ENCODE results near the gene MID2.
"Not testable (repeated sequence)": the region's sequence is repeated elsewhere in the genome, so short reads cannot be mapped to it uniquely, and the experiment has no call there.

MID2 gene

GRCh38 chrX:107850422-107850765 is 24.7 kb downstream of the MID2 start:
- DNase-seq (ENCODE audit: low read depth in 1 of 2, low spot score in 1 of 2): no peak
- H3K27me3 ChIP-seq (ENCODE audit: insufficient read depth, poor library complexity, severe bottlenecking): no peaks in the 10 kb centered on the region
- H3K4me3 ChIP-seq (replicated peaks; ENCODE audit: insufficient read depth, low read length): no peak overlapping the region
- TF ChIP-seq GABPA (IDR thresholded peaks at IDR 0.05; ENCODE audit: low read depth) (no peak), SPI1 (IDR thresholded peaks at IDR 0.05; ENCODE audit: borderline replicate concordance, low read depth) (no peak), POLR2AphosphoS5 (IDR thresholded peaks at IDR 0.05; ENCODE audit: low read depth) (no peak)
- TF ChIP-seq, protein P1, sequence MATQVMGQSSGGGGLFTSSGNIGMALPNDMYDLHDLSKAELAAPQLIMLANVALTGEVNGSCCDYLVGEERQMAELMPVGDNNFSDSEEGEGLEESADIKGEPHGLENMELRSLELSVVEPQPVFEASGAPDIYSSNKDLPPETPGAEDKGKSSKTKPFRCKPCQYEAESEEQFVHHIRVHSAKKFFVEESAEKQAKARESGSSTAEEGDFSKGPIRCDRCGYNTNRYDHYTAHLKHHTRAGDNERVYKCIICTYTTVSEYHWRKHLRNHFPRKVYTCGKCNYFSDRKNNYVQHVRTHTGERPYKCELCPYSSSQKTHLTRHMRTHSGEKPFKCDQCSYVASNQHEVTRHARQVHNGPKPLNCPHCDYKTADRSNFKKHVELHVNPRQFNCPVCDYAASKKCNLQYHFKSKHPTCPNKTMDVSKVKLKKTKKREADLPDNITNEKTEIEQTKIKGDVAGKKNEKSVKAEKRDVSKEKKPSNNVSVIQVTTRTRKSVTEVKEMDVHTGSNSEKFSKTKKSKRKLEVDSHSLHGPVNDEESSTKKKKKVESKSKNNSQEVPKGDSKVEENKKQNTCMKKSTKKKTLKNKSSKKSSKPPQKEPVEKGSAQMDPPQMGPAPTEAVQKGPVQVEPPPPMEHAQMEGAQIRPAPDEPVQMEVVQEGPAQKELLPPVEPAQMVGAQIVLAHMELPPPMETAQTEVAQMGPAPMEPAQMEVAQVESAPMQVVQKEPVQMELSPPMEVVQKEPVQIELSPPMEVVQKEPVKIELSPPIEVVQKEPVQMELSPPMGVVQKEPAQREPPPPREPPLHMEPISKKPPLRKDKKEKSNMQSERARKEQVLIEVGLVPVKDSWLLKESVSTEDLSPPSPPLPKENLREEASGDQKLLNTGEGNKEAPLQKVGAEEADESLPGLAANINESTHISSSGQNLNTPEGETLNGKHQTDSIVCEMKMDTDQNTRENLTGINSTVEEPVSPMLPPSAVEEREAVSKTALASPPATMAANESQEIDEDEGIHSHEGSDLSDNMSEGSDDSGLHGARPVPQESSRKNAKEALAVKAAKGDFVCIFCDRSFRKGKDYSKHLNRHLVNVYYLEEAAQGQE (IDR thresholded peaks at IDR 0.05; ENCODE audit: insufficient replicate concordance, low read depth): no peak
- TF ChIP-seq, protein P2, sequence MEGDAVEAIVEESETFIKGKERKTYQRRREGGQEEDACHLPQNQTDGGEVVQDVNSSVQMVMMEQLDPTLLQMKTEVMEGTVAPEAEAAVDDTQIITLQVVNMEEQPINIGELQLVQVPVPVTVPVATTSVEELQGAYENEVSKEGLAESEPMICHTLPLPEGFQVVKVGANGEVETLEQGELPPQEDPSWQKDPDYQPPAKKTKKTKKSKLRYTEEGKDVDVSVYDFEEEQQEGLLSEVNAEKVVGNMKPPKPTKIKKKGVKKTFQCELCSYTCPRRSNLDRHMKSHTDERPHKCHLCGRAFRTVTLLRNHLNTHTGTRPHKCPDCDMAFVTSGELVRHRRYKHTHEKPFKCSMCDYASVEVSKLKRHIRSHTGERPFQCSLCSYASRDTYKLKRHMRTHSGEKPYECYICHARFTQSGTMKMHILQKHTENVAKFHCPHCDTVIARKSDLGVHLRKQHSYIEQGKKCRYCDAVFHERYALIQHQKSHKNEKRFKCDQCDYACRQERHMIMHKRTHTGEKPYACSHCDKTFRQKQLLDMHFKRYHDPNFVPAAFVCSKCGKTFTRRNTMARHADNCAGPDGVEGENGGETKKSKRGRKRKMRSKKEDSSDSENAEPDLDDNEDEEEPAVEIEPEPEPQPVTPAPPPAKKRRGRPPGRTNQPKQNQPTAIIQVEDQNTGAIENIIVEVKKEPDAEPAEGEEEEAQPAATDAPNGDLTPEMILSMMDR (IDR thresholded peaks at IDR 0.05; ENCODE audit: insufficient read depth, low read length): no peak
- no peak overlapping the region for H3K27ac ChIP-seq (replicated peaks)

GRCh38 chrX:107851215-107851614 is 25.5 kb downstream of the MID2 start:
- no peak for TF ChIP-seq GABPA (IDR thresholded peaks at IDR 0.05; ENCODE audit: low read depth)
- TF ChIP-seq SPI1 (IDR thresholded peaks at IDR 0.05; ENCODE audit: borderline replicate concordance, low read depth): no peak
- TF ChIP-seq, protein P1 (IDR thresholded peaks at IDR 0.05; ENCODE audit: insufficient replicate concordance, low read depth): no peak
- TF ChIP-seq, protein P2 (IDR thresholded peaks at IDR 0.05; ENCODE audit: insufficient read depth, low read length): no peak
- TF ChIP-seq POLR2AphosphoS5 (IDR thresholded peaks at IDR 0.05; ENCODE audit: low read depth): no peak
- H3K4me3 ChIP-seq (replicated peaks; ENCODE audit: insufficient read depth, low read length): no peak overlapping the region
- no peaks in the 10 kb centered on the region for H3K27me3 ChIP-seq (ENCODE audit: insufficient read depth, poor library complexity, severe bottlenecking)
- no peak overlapping the region for H3K27ac ChIP-seq (replicated peaks)
- DNase-seq (ENCODE audit: low read depth in 1 of 2, low spot score in 1 of 2): no peak

GRCh38 chrX:107851665-107852064 is 26.0 kb downstream of the MID2 start:
- not testable (repeated sequence) for H3K27me3 ChIP-seq (ENCODE audit: insufficient read depth, poor library complexity, severe bottlenecking); H3K27ac ChIP-seq (replicated peaks); H3K4me3 ChIP-seq (replicated peaks; ENCODE audit: insufficient read depth, low read length)

GRCh38 chrX:107856289-107856688 is 30.6 kb downstream of the MID2 start:
- Histone ChIP-seq H3K4me3 (replicated peaks; ENCODE audit: insufficient read depth, low read length) (no peak overlapping the region), H3K27me3 (ENCODE audit: insufficient read depth, poor library complexity, severe bottlenecking) (no peaks in the 10 kb centered on the region), H3K27ac (replicated peaks) (no peak overlapping the region)
- DNase-seq (ENCODE audit: low read depth in 1 of 2, low spot score in 1 of 2): no peak
- TF ChIP-seq, protein P1 (IDR thresholded peaks at IDR 0.05; ENCODE audit: insufficient replicate concordance, low read depth): no peak
- TF ChIP-seq, protein P2 (IDR thresholded peaks at IDR 0.05; ENCODE audit: insufficient read depth, low read length): no peak
- no peak for TF ChIP-seq SPI1 (IDR thresholded peaks at IDR 0.05; ENCODE audit: borderline replicate concordance, low read depth)
- TF ChIP-seq GABPA (IDR thresholded peaks at IDR 0.05; ENCODE audit: low read depth): no peak
- TF ChIP-seq POLR2AphosphoS5 (IDR thresholded peaks at IDR 0.05; ENCODE audit: low read depth): no peak

More at GRCh38 chrX:107851665-107852064, 26.0 kb downstream of the MID2 start:
- not testable (repeated sequence) for DNase-seq (ENCODE audit: low read depth in 1 of 2, low spot score in 1 of 2)

GRCh38 chrX:107857041-107857440 is 31.4 kb downstream of the MID2 start:
- H3K27me3 ChIP-seq (ENCODE audit: insufficient read depth, poor library complexity, severe bottlenecking); H3K4me3 ChIP-seq (replicated peaks; ENCODE audit: insufficient read depth, low read length); DNase-seq (ENCODE audit: low read depth in 1 of 2, low spot score in 1 of 2); H3K27ac ChIP-seq (replicated peaks): not testable (repeated sequence)

All from HL-60 (cell line).